Fibroblast of skin of scalp (primary cell): ENCODE measurements around the gene CNOT11.

ENCODE experiments used
- DNase-seq: peaks from one replicate; pipeline ENCODE4 v3.0.0-alpha.2; 2013

The CNOT11 gene

GRCh38 chr2:101278925-101279324 lies 26.2 kb downstream of the CNOT11 start:
- DNase-seq = no peak

GRCh38 chr2:101281482-101281881 lies 28.8 kb downstream of the CNOT11 start:
- DNase-seq = no peak

GRCh38 chr2:101282980-101283379 lies 30.3 kb downstream of the CNOT11 start:
- DNase-seq = no peak

GRCh38 chr2:101286684-101287083 lies 34.0 kb downstream of the CNOT11 start:
- no peak for DNase-seq

- DNase-seq = no peak
These were observed 34.6 kb downstream of the CNOT11 start for GRCh38 chr2:101287303-101287702.

GRCh38 chr2:101290711-101291110 lies 38.0 kb downstream of the CNOT11 start:
- DNase-seq = no peak

- no peak for DNase-seq
These were observed 39.3 kb downstream of the CNOT11 start for GRCh38 chr2:101291973-101292372.

- DNase-seq = no peak
These were observed 40.9 kb downstream of the CNOT11 start for GRCh38 chr2:101293544-101293943.

- DNase-seq = no peak
These were observed 42.2 kb downstream of the CNOT11 start for GRCh38 chr2:101294861-101295260.

- DNase-seq = peak; percentile 81
These were observed 43.2 kb downstream of the CNOT11 start for GRCh38 chr2:101295895-101296294.

GRCh38 chr2:101296371-101296770 lies 43.7 kb downstream of the CNOT11 start:
- peak; percentile 82 for DNase-seq

- DNase-seq = no peak
These were observed 44.7 kb downstream of the CNOT11 start for GRCh38 chr2:101297383-101297782.

GRCh38 chr2:101299604-101300003 lies 46.9 kb downstream of the CNOT11 start:
- no peak for DNase-seq

- no peak for DNase-seq
These were observed 47.5 kb downstream of the CNOT11 start for GRCh38 chr2:101300164-101300563.

GRCh38 chr2:101300836-101301235 lies 48.1 kb downstream of the CNOT11 start:
- no peak for DNase-seq

- no peak for DNase-seq
These were observed 49.3 kb downstream of the CNOT11 start for GRCh38 chr2:101302016-101302415.

- no peak for DNase-seq
These were observed 51.0 kb downstream of the CNOT11 start for GRCh38 chr2:101303688-101304087.

GRCh38 chr2:101305035-101305434 lies 52.3 kb downstream of the CNOT11 start:
- DNase-seq = no peak

- DNase-seq = peak; percentile 37
These were observed 52.9 kb downstream of the CNOT11 start for GRCh38 chr2:101305492-101306078.

- no peak for DNase-seq
These were observed 53.7 kb downstream of the CNOT11 start for GRCh38 chr2:101306410-101306809.

GRCh38 chr2:101307503-101307902 lies 54.8 kb downstream of the CNOT11 start:
- DNase-seq = no peak

GRCh38 chr2:101307950-101308431 lies 55.3 kb downstream of the CNOT11 start:
- no peak for DNase-seq

GRCh38 chr2:101308432-101309210 lies 55.9 kb downstream of the CNOT11 start, which contains the start of gene RNF149:
RNF149 (minus strand) TSS chr2:101308701; CDS start chr2:101308588, 113 bp downstream.
- peak; percentile 89 for DNase-seq
